ENCODE data around the gene CYBC1. TPM values are rescaled to one million over a fixed set of nuclear protein-coding genes. Genes with fewer than 3 reads are reported as not detected.
A peak's percentile ranks its signal among the peaks of the same experiment; 100 is the strongest.

CYBC1 gene
- polyA plus RNA-seq, 2 of the 4 experiments (the other 2 are of a cell fraction): 81.8 to 86.5 TPM

GRCh38 chr17:82497483-82498405 lies 47.2 kb upstream of the CYBC1 start:
- peak; percentile 5 to 14; a peak in 4 of 6 replicates for ATAC-seq
- DNase-seq (ENCODE audit: low read depth in 1 of 2, low spot score in 1 of 2): peak in 1 of 2 experiments; percentile 48
- Histone ChIP-seq H3K27ac (peak overlapping the region; percentile 76 to 86), H3K4me2 (peak overlapping the region; percentile 95), H3K4me3 (peak overlapping the region; percentile 54), H3K9me3 (no peaks in the 10 kb centered on the region), H3K4me1 (peaks cover 25% of the 10 kb centered on the region)
- TF ChIP-seq POLR2A (IDR thresholded peaks at IDR 0.05; ENCODE audit: low read length) (no peak), RNF2 (IDR thresholded peaks at IDR 0.05; ENCODE audit: borderline replicate concordance, low read depth) (peak; percentile 84; the same call in 1 of the 2 replicates), FOXS1 (CRISPR knock-in tag; IDR thresholded peaks at IDR 0.05) (no peak), ATOH8 (CRISPR knock-in tag; IDR thresholded peaks at IDR 0.05; ENCODE audit: low read depth) (peak; percentile 60; the same call in 1 of the 2 replicates), ZFP36 (IDR thresholded peaks at IDR 0.05; ENCODE audit: borderline replicate concordance, partially characterized antibody) (no peak), RCOR1 (IDR thresholded peaks at IDR 0.05; ENCODE audit: low read depth, low read length) (no peak), EHF (CRISPR knock-in tag; IDR thresholded peaks at IDR 0.05) (no peak), CHD2 (IDR thresholded peaks at IDR 0.05; ENCODE audit: low read length, partially characterized antibody) (no peak), ZSCAN20 (CRISPR knock-in tag; IDR thresholded peaks at IDR 0.05) (no peak), HOXB13 (CRISPR knock-in tag; IDR thresholded peaks at IDR 0.05; ENCODE audit: low read depth) (no peak), JUN (IDR thresholded peaks at IDR 0.05) (peak in 1 of 2 experiments; percentile 69; a peak in 2 of 5 replicates), RAD21 (conservative IDR thresholded peaks at IDR 0.05 in 1 of 2, IDR thresholded peaks at IDR 0.05 in 1 of 2) (no peak), TFCP2L1 (CRISPR knock-in tag; IDR thresholded peaks at IDR 0.05) (peak; percentile 63; the same call in 1 of the 2 replicates)
- TF ChIP-seq, protein P1, sequence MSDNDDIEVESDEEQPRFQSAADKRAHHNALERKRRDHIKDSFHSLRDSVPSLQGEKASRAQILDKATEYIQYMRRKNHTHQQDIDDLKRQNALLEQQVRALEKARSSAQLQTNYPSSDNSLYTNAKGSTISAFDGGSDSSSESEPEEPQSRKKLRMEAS (IDR thresholded peaks at IDR 0.05): peak; percentile 81; the same call in 1 of the 2 replicates
- CTCF ChIA-PET: interaction anchor here (0.7 to 2.3 kb wide), 5 partner anchors 9 to 138 kb away, joined by 3 to 10 read pairs (median 3); no protein-coding TSS in a partner anchor
- POLR2A ChIA-PET: no interaction called here
- no peak for FAIRE-seq
- 62% methylated on average over 51 of the region's 66 CpGs for WGBS (ENCODE audit: missing lambda C conversion rate)

DNA sequence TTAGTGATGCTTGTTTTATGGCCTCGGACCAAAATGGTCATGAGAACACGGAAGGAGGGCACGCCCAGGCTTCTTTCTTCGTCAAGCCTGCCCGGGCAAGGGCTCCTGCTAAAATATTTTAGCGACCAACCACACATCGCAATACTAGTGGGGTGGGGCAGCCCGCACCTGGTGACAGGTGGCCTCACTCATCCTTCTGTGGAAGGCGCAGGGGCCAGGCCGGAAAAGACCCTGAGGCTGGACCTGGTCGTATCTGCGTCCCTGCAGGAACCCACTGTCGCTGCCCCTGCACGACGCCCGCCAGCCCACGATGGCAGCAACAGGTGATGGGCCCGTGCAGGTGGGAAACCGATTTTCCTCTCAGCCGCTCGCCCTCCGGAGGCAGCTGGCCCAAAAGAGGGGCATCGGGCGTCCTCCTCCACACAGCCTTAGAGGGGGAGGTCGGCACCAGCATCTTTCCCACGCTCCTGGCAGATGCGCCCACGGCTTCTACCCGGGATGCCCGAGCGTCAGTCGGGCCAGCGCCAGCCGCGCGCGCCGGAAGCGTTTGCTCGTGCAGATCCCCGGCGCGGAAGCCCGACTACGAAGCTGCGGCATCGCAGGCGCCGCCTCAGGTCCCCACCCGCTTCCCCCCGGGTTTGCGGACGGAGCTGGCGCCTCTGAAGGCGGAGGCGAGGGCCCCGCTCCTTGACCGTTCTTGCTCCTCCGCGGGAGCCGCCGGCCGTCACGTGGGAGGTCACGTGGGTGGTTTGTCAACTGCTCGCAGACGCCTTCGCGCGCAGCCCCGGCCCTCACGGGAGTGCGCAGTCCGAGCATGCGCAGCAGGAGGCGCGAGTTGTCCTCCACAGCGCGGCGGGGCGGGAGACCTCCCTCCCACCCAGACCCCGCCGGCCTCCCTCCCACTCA lies 46.2 kb upstream of the CYBC1 start:
- Histone ChIP-seq H3K4me2 (peak overlapping the region; percentile 95), H3K4me3 (peak overlapping the region; percentile 54), H3K4me1 (peaks cover 33% of the 10 kb centered on the region), H3K27ac (peak overlapping the region; percentile 76 to 86), H3K9me3 (no peaks in the 10 kb centered on the region)
- ATAC-seq (peak; percentile 21 to 52; a peak in 5 of 6 replicates), FAIRE-seq (no peak), DNase-seq (ENCODE audit: low read depth in 1 of 2, low spot score in 1 of 2) (peak; percentile 96 to 97)
- POLR2A ChIA-PET: no interaction called here
- 36% methylated on average over 51 of the region's 83 CpGs for WGBS (ENCODE audit: missing lambda C conversion rate)
- CTCF ChIA-PET: interaction anchor here (3.2 to 5.0 kb wide), 2 partner anchors 16 to 30 kb away, joined by 19 to 31 read pairs; no protein-coding TSS in a partner anchor
- TF ChIP-seq FOSB (CRISPR knock-in tag; IDR thresholded peaks at IDR 0.05): no peak
- no peak for TF ChIP-seq EP300 (IDR thresholded peaks at IDR 0.05)
- no peak for TF ChIP-seq NFE2L2 (conservative IDR thresholded peaks at IDR 0.05; ENCODE audit: low read length)
- TF ChIP-seq GATA3 (IDR thresholded peaks at IDR 0.05; ENCODE audit: borderline replicate concordance): no peak
- TF ChIP-seq JUN (IDR thresholded peaks at IDR 0.05): peak in 1 of 2 experiments; percentile 90; a peak in 4 of 5 replicates
- TF ChIP-seq KDM1A (IDR thresholded peaks at IDR 0.05; ENCODE audit: low read depth): no peak
- TF ChIP-seq, protein P2, sequence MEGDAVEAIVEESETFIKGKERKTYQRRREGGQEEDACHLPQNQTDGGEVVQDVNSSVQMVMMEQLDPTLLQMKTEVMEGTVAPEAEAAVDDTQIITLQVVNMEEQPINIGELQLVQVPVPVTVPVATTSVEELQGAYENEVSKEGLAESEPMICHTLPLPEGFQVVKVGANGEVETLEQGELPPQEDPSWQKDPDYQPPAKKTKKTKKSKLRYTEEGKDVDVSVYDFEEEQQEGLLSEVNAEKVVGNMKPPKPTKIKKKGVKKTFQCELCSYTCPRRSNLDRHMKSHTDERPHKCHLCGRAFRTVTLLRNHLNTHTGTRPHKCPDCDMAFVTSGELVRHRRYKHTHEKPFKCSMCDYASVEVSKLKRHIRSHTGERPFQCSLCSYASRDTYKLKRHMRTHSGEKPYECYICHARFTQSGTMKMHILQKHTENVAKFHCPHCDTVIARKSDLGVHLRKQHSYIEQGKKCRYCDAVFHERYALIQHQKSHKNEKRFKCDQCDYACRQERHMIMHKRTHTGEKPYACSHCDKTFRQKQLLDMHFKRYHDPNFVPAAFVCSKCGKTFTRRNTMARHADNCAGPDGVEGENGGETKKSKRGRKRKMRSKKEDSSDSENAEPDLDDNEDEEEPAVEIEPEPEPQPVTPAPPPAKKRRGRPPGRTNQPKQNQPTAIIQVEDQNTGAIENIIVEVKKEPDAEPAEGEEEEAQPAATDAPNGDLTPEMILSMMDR (IDR thresholded peaks at IDR 0.05): no peak
- no peak for TF ChIP-seq HEYL (CRISPR knock-in tag; IDR thresholded peaks at IDR 0.05)
- TF ChIP-seq ELK1 (IDR thresholded peaks at IDR 0.05; ENCODE audit: low read depth, low read length): no peak
- TF ChIP-seq, protein P3, sequence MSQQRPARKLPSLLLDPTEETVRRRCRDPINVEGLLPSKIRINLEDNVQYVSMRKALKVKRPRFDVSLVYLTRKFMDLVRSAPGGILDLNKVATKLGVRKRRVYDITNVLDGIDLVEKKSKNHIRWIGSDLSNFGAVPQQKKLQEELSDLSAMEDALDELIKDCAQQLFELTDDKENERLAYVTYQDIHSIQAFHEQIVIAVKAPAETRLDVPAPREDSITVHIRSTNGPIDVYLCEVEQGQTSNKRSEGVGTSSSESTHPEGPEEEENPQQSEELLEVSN (IDR thresholded peaks at IDR 0.05; ENCODE audit: borderline replicate concordance, low read depth): peak; percentile 99
- peak; percentile 80 for TF ChIP-seq EHF (CRISPR knock-in tag; IDR thresholded peaks at IDR 0.05)
- no peak for TF ChIP-seq ZSCAN20 (CRISPR knock-in tag; IDR thresholded peaks at IDR 0.05)
- TF ChIP-seq NPAS2 (CRISPR knock-in tag; IDR thresholded peaks at IDR 0.05; ENCODE audit: borderline replicate concordance): peak; percentile 97
- TF ChIP-seq HOXB5 (CRISPR knock-in tag; IDR thresholded peaks at IDR 0.05): peak; percentile 92; the same call in 1 of the 2 replicates
- TF ChIP-seq CHD4 (IDR thresholded peaks at IDR 0.05; ENCODE audit: borderline replicate concordance): no peak
- TF ChIP-seq MAFK (IDR thresholded peaks at IDR 0.05; ENCODE audit: partially characterized antibody): no peak
- TF ChIP-seq NR3C1 (IDR thresholded peaks at IDR 0.05): no peak
- no peak for TF ChIP-seq CEBPB (IDR thresholded peaks at IDR 0.05)
- no peak for TF ChIP-seq RFX5 (IDR thresholded peaks at IDR 0.05)
- TF ChIP-seq TFCP2L1 (CRISPR knock-in tag; IDR thresholded peaks at IDR 0.05): peak; percentile 92
- peak; percentile 66 for TF ChIP-seq CHD2 (IDR thresholded peaks at IDR 0.05; ENCODE audit: low read length, partially characterized antibody)
